GM03348 (cell line): ENCODE results near the gene FBXL22.
"Not testable (repeated sequence)": the region's sequence is repeated elsewhere in the genome, so short reads cannot be mapped to it uniquely, and the experiment has no call there.

Experiments used
- DNase-seq: peaks from one replicate; pipeline ENCODE4 v3.0.0; 2012; ENCODE audit warnings: low spot score

The FBXL22 gene

DNA sequence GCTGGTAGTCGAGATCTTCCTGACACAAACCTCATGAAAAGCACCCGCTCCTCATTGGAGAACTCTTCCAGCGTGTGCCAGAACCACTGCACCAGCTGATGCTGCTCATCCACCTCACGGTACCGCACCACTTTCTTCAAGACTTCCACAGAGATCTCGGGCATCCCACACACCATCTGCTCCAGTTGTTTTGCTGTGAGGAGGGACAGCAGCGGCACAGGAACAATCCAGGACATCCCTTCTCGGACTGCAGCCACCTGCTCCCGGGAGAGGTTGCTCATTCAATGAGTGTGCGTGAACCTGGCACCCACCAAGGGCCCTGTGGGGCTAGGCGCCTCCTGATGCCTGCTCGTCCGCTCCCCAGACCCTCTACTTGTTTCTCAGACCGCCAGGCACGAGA, 15.1 kb downstream of the FBXL22 start:
- DNase-seq: no peak

DNA sequence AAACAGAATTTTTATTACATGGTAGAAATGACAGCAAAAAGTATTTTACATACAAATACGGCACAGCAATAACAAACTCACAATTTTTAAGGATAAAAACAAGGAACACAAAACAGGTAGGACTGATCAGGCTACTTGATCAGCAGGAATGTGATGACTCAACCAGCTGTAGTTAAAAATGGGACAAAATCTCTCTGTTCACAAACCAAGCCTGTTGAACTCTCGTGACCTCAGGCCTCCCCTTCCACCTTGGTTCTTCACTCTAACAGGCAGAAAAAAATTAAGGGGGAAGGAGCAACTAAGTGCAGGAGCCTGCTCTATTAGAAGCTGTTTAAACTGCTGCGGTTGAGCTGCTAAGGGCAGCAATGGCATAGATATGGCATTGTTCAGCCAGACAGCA, 18.7 kb downstream of the FBXL22 start:
- DNase-seq: no peak

DNA sequence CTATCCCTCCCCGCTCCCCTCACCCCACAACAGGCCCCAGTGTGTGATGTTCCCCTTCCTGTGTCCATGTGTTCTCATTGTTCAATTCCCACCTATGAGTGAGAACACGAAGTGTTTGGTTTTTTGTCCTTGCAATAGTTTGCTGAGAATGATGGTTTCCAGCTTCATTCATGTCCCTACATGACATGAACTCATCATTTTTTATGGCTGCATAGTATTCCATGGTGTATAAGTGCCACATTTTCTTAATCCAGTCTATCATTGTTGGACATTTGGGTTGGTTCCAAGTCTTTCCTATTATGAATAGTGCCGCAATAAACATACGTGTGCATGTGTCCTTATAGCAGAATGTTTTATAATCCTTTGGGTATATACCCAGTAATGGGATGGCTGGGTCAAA, 20.0 kb downstream of the FBXL22 start:
- not testable (repeated sequence) for DNase-seq

DNA sequence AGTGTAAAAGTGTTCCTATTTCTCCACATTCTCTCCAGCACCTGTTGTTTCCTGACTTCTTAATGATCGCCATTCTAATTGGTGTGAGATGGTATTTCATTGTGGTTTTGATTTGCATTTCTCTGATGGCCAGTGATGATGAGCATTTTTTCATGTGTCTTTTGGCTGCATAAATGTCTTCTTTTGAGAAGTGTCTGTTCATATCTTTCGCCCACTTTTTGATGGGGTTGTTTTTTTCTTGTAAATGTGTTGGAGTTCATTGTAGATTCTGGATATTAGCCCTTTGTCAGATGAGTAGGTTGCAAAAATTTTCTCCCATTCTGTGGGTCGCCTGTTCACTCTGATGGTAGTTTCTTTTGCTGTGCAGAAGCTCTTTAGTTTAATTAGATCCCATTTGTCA, 20.4 kb downstream of the FBXL22 start:
- not testable (repeated sequence) for DNase-seq

DNA sequence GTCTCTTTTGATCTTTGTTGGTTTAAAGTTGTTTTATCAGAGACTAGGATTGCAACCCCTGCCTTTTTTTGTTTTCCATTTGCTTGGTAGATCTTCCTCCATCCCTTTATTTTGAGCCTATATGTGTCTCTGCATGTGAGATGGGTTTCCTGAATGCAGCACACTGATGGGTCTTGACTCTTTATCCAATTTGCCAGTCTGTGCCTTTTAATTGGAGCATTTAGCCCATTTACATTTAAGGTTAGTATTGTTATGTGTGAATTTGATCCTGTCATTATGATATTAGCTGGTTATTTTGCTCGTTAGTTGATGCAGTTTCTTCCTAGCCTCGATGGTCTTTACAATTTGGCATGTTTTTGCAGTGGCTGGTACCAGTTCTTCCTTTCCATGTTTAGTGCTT, 23.6 kb downstream of the FBXL22 start:
- DNase-seq: not testable (repeated sequence)

DNA sequence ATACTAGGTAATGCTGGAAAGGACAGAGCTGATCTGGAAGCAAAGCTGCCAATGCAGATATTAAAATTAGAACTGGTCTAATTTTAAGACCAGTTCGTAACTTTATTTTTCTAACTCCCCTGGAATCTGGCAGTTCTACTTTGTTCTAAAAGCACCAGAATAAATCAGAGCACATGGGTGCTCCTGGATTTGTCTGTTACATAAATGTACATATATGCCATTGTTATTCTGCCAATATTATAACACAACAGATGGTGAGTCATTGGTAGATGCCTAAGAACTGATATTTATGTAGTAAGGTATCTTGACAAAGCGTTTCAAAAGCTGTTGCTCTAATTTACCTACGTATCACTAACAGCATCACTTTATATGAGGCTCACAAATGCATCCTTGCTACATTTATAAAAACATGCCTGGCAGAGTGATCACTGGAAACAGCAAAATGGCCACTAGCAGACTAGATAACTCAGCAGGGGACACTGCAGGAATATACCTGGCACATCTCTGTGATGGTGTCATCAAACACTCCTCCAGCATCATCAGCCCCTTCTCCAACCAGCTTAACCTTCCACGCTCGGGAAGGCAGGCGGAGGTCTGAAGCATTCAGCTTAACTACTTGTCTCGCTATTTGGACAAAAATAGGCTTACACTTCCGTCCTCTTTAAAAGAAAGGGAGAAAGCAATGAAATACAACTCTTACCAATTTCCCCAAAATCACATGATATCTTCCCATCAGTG, 26.2 kb downstream of the FBXL22 start:
- DNase-seq: no peak

DNA sequence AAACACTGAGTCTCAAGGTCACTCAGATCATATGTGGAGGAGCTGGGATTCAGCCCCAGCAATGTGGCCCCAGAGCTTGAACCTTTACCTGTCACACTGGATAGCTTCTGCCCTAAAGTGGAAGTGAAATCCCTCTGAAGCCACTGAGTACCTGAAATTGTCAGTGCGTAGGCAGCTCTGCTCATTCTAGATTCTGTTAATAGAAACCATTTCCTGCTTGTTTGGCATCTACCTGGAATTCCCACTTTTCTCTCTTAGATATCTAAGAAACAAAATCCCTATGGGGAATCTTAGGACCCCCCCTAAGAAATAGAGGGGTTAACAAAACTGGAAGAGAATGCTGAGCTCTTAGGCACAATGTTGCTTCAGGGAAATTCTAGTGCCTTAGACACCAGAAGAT, 29.8 kb downstream of the FBXL22 start:
- DNase-seq: no peak

DNA sequence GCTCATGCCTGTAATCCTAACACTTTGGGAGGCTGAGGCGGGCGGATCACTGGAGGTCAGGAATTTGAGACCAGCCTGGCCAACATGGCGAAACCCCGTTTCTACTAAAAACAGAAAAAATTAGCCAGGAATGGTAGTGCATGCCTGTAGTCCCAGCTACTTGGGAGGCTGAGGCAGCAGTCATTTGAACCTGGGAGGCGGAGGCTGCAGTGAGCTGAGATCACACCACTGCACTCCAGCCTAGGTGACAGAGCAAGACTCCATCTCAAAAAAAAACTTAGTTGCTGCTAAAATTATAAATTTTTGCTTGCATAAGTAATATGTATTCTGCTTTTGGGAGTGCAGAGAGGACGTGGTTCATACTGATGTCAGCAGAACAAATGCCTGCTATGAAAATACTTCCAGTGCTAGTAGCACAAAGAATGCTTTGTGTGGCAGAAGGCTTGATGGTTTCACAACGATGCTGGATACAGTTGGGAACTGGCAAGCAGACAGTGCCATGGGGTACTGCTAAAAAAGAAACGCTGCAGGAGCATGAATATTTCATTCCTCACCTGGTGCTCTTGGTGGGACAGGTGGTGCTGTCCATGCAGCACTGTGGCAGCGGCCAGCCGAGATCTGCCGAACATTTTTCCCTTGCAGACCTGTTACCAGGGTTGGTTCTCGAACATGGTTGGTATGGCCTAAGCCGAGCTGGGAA, 31.1 kb downstream of the FBXL22 start:
- no peak for DNase-seq

DNA sequence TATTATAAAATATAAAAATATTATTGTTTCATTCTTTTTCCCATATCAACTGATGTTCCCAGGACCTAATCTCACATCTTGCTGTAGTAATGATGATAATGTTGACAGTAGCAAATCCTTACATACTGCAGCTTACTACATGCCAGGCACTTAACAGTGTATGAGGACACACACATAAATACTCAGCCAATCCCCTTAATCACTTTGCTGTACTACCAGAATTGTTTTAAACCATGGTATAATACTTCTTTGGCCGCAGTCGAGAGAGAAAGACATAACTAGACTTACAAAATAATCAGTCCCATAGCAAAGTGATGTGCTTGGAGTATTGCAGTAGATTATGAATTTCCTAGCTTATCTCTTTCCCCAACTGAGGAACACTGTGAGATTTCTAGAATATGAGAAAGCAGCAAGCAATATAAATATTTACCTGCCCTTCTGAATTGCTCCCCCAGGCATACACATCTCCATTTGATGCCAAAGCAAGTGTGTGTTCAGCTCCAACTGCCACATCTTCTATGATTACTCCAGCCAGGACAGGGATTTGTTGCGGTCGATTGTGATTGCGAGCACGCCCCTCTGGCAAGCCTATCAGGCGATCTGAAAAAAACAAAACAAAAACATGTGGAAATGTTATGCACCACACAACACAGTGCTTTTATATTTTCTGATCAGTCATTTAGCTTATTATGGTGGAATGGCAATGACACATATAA, 33.0 kb downstream of the FBXL22 start:
- no peak for DNase-seq

DNA sequence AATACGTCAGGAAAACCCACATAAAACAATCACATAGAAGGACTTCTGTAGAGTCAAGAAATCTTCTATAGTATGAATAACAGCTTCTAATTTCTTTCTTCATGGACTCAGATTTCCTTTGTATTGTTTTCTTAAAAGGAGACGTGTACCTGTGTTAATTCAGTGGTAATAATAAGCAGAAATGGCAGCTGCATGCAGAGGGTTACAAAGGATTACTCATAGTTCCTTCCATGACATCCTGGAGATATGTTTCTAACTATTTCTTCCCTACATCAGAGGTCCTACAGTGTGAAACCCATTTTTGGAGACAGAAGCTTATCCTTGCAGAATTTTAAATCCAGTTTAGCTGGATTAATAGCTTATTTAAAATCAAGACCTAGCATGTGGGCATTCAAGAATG, 36.1 kb downstream of the FBXL22 start:
- DNase-seq: no peak

DNA sequence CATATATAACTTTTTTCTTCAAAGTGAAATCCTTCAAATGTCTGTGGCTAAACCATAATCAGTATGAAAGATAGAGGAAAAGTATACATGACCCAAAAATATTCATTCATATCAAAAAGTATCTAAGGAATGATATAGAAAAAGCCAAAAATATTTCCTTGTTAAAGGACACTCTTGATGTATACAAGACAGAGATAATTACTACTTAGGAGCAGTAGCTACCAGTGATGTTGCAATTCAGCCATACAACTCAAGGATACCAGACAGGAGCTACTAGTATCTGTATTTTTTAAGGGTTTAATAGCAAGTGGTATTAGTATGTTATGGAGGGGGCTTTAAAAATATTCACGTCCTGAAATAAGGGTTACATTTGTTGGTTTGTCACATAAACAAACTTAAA, 37.0 kb downstream of the FBXL22 start:
- DNase-seq: no peak

DNA sequence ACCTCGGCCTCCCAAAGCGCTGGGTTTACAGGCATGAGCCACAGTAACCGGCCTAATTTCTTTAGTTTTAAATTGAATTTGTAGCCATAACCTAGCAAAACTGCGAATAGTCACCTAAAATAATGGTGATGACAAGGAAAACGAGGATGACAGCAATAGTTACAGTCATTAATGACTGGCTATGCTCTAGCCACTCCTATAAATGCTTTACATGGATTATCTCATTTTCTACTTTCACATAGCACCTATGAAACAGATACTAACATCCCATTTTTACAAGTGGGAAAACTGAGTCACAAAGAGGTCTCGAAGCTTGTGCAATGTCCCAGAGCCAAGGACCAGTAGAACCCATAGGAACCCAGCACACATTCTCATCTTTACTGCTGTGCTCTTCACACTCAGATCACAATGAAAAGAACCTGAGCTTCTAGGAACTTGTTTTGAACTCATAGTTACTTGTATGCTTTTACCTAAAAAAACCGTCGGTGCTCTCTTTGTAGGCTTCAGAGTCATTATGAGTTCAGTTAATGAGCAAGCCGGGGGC, 39.4 kb downstream of the FBXL22 start:
- no peak for DNase-seq

DNA sequence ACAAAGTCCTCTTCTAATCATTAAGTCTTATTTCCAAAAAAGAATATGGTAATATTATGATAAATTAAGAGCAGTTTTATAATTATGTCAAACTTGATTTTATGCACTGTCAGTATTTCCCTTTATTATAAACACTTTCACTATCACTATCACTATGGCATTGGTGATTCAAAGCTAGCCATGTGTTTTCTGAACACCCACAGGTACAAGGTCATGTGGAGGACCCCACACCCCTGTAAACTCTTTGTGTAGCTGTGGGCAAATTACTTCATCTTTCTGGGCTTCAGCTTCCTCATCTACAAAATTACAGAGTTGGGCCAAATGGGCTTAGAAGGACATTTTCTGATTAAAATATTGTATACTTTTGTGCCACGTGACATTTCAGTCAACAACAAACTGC, 41.7 kb downstream of the FBXL22 start:
- DNase-seq: no peak

DNA sequence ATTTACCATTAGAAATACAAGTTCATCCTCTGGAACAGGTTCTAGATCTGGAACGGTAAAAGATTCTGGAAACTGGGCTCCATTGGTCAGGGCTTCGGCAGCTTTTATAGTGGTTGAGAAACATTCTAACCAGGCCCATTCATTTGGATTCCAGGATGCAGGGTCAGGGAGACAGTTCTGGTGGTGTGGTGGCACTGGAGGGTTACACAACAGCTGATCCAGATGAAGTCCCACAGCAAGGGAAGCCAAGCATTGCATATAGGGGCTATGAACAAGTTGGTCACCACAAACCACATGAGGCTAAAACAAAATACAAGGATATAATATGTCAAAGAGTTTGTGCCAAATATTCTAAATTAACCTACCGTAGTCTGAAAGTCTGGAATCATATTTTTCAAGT, 43.0 kb downstream of the FBXL22 start:
- no peak for DNase-seq
